ENCODE measurements around the gene PPP6R2.
"Not testable (repeated sequence)": the region's sequence is repeated elsewhere in the genome, so short reads cannot be mapped to it uniquely, and the experiment has no call there.

The PPP6R2 gene

GRCh38 chr22:50406416-50407170 is 63.5 kb downstream of the PPP6R2 start:
- no peak for TF ChIP-seq MYC (IDR thresholded peaks at IDR 0.05; ENCODE audit: low read depth, low read length)
- no peak for TF ChIP-seq POLR2A (IDR thresholded peaks at IDR 0.05; ENCODE audit: extremely low read depth, insufficient read length)
- no peak for TF ChIP-seq CTCF (IDR thresholded peaks at IDR 0.05; ENCODE audit: low read depth, low read length)
- TF ChIP-seq MAX (IDR thresholded peaks at IDR 0.05; ENCODE audit: low read depth, low read length), result no peak
- H3K4me3 ChIP-seq (ENCODE audit: low read depth, low read length), result no peak overlapping the region
- no peak for DNase-seq (ENCODE audit: low read depth)

GRCh38 chr22:50408311-50408710 is 65.2 kb downstream of the PPP6R2 start:
- H3K4me3 ChIP-seq (ENCODE audit: low read depth, low read length), result no peak overlapping the region
- no peak for DNase-seq (ENCODE audit: low read depth)
- no peak for TF ChIP-seq POLR2A (IDR thresholded peaks at IDR 0.05; ENCODE audit: extremely low read depth, insufficient read length)
- TF ChIP-seq MAX (IDR thresholded peaks at IDR 0.05; ENCODE audit: low read depth, low read length), result no peak
- no peak for TF ChIP-seq MYC (IDR thresholded peaks at IDR 0.05; ENCODE audit: low read depth, low read length)
- no peak for TF ChIP-seq CTCF (IDR thresholded peaks at IDR 0.05; ENCODE audit: low read depth, low read length)

GRCh38 chr22:50408954-50409353 is 65.8 kb downstream of the PPP6R2 start:
- not testable (repeated sequence) for H3K4me3 ChIP-seq (ENCODE audit: low read depth, low read length); DNase-seq (ENCODE audit: low read depth)

GRCh38 chr22:50414476-50415248 is 71.5 kb downstream of the PPP6R2 start:
- DNase-seq (ENCODE audit: low read depth), result no peak
- TF ChIP-seq CTCF (IDR thresholded peaks at IDR 0.05; ENCODE audit: low read depth, low read length) (no peak), MAX (IDR thresholded peaks at IDR 0.05; ENCODE audit: low read depth, low read length) (no peak), POLR2A (IDR thresholded peaks at IDR 0.05; ENCODE audit: extremely low read depth, insufficient read length) (no peak)
- H3K4me3 ChIP-seq (ENCODE audit: low read depth, low read length), result no peak overlapping the region

- DNase-seq (ENCODE audit: low read depth), result no peak
- no peak overlapping the region for H3K4me3 ChIP-seq (ENCODE audit: low read depth, low read length)
These were observed 72.3 kb downstream of the PPP6R2 start for GRCh38 chr22:50415426-50415825.

More at GRCh38 chr22:50415426-50415825, 72.3 kb downstream of the PPP6R2 start:
- TF ChIP-seq CTCF (IDR thresholded peaks at IDR 0.05; ENCODE audit: low read depth, low read length) (no peak), MAX (IDR thresholded peaks at IDR 0.05; ENCODE audit: low read depth, low read length) (no peak)

All from NB4 (cell line).